SU-DHL-6 (cell line): Measurements from ENCODE around the gene DEAF1.

Experiments
- CTCF ChIP-seq: fragments of 200-600 bp; sonication (generic); IDR thresholded peaks from one replicate; pipeline ENCODE4 v1.5.1; 2017; ENCODE audit warnings: antibody characterized with exemption, mild to moderate bottlenecking, low read length, moderate library complexity; ENCODE audit not compliant: insufficient read depth, poor library complexity, severe bottlenecking
- EZH2phosphoT487 ChIP-seq: fragments of 200-600 bp; sonication (generic), shearing (Covaris generic); conservative IDR thresholded peaks from 2 replicates; pipeline ENCODE4 v1.6.1; 2018; ENCODE audit warnings: mild to moderate bottlenecking, antibody characterized with exemption, low read length, moderate library complexity, mixed read lengths

- TF ChIP-seq CTCF (no peak), EZH2phosphoT487 (no peak)
These were observed 26.8 kb upstream of the DEAF1 start for GRCh38 chr11:721741-722345.
